Effector CD4-positive, alpha-beta T cell (primary cell): ENCODE measurements around the gene NFYA.

Source experiments
- DNase-seq: peaks from one replicate; pipeline ENCODE4 v3.0.0-alpha.2; 2020

The NFYA gene

DNA sequence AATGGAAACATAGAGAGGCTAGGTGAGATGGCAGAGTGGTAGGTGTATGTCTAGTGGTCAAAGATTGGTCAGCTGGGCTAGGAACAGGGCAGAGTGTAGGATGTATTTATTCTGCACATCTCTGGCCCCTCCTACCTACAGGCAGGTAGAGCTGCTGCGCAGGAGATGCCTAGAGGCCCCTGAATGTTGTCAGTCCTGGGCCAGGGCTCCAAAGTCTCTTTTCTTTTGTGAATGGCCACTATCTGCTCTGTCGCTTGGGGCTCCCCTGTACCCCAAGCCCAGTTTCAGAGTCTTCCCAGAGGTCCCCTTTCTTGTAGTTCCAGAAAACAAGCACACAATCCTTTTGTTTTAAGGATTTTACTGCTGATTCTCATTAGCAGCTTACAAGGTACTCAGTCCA, 25.5 kb upstream of the NFYA start:
- DNase-seq, result no peak

DNA sequence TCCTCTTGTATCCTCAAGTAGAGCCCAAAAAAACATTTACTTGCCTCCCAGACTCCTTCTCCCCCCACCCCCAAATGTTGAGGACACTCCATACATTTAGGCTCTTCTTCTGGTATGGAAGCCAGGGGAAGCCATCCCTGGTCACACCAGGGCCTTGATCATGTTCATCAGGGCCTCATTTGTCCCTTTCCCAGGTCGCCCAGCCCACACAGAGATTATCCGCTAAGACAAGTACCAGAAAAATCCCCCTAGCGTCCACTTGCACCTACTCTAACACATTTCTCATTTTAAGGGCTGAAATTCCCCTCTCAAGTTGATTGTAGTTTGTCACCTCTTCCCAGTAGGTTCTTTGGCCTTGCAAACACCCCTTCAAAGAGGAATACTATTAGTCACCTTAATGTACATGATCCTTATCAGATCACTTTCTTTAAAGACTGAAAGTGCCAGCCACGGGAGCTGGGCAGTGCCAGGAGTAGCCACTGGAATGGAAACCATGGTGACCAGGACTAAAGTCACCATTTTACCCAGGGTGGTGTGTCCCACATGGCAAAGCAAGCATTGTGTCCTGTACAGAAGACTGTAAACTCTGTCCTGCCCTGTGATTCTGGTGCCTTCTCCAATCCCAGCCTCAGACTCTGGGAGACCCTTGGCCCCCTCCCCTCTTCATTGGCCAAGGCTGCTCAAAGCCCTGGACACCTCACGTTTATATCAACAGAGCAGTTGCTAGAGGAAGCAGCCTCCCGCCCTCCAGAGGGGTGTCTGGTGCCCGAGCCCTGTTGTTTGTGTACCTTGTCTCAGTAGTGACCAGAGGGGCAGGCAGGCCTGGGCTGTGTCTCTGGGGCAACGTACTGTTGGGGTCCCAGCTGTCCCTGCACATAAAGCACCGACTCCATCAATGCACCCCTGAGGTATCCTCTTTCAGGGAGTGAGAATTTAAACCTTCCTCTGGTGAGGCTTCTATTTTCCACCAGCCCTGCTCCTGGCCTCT, 24.7 kb upstream of the NFYA start:
- DNase-seq, result no peak

DNA sequence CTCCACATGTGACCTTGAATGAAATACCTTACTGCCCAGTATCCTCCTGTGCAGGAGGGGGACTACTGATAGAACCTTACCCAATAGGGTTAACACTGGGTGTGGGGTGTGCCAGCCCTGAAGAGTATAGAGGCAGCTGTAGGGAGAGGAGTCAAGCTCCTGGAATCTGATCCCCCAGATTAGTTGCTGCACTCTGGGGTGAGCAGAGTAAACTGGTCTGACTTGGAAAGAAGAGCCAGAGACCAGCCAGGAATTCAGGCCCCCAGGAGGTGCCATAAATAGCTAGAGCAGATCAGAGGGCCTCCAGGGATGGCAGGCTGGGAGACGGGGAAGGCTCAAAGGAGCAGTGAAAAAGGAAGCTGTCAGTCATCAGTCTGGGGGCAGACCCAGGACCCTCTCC, 23.3 kb upstream of the NFYA start:
- DNase-seq, result no peak

DNA sequence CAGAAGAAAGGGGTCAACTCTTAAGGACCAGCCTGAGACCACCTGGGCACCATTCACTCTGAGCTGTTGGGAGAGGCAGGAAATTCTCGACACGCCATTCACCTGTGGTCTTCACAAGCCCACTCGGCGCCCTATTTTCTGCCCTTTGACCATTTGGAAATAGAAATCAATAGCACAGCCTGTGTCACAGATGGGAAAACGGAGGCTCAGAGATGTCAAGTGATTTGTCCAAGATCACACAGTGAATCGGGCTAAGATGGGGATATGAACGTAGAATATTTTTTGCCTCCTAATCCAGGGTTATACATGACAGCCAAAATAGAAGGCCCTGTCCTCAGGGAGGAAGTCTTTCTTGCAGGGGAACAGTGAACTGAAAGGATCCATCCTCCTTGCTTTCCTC, 22.8 kb upstream of the NFYA start:
- no peak for DNase-seq

DNA sequence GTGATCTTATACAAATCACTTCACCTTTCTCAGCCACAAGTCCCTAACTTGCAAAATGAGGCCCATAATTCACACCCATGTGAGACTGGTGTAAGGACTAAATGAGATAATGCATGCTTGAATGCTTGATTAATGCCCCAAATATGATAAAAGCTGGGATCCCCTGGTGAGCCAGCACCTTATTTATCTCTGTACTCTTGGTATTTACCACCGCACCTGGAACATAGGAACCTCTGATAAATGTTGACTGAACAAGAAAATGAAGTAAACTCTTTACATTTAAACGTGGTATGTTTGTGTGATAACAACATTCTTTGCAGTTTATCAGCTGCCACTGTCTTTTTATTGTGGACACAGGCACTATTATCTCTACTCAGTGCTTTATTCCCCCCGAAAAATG, 22.2 kb upstream of the NFYA start:
- DNase-seq, result no peak

DNA sequence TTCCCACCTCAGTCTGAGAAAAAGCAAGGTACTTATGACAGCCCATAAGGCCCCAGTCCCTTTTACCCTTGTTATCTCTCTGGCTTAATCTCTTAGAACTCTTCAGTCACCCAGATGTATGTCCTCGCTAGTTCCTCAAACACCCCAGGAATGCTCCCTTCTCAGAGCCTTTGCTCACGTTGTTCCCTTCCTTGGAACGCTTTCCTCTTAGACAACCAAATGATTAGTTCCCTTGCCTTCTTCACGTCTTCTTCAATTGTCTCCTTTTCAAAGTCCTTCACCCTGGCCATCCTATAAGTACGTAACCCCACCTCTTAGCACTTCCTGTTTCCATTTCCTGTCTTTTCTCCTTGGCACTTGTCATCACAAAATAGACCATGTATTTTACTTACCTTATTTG, 20.9 kb upstream of the NFYA start:
- DNase-seq, result no peak

DNA sequence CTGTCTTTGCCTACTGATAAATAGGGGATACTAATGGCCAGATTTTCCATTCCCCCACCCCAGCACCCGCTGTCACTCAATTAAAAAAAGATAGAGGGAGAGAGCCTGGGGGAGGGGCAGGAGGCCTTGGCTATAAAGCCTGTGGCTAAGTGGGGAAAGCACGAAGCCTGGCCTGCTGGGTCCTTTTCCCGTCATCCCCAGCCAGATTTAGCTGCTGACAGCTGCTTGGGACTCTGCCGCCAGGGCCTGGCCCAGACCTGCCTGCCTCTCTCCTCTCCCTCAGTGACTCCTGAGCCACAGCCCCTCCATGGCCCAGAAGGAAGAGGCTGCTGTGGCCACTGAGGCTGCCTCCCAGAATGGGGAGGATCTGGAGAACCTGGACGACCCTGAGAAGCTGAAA, 19.7 kb upstream of the NFYA start, which contains the start of gene APOBEC2:
APOBEC2 (plus strand) TSS at position 162 of the 400 bp plus-strand sequence; CDS start at position 308, 146 bp downstream.
- DNase-seq, result no peak

DNA sequence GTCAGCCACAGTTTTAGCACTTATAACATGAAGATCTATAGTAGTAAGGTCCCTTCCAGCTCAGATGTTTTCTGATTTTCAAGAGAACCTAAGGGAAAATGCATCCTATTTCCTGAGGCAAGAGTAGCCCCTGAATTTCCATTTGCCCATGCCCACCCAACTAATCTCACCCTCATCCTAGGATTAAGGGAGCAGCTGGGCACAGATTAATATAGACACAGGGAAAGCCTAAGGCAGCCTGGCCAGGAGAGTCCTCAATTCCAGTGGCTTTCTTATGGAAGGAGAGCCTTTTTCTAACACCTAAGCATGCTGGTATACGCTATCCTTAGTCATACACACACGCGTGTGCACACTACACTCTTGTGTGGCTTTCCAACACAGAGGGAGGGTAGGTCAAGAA, 18.3 kb upstream of the NFYA start:
- no peak for DNase-seq

DNA sequence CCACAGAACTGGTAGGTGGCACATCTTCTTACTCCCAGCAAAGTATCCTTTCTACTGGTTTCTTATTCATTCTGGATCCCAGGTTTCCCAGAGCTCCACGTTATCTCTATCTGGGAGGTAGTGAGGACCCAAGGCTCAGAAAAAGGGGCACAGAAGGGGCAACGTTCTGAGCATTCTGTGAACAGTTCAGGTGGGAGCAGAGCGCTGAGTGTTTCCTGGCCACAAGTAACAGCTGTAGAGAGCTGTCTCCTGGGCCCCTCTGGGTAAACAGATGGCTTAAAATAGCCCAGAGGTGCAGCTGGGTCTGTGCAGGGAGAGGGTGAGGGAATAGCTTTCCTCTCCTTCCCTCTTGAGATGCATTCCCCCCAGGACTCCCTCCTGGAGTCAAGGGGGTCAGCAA, 17.6 kb upstream of the NFYA start:
- no peak for DNase-seq

DNA sequence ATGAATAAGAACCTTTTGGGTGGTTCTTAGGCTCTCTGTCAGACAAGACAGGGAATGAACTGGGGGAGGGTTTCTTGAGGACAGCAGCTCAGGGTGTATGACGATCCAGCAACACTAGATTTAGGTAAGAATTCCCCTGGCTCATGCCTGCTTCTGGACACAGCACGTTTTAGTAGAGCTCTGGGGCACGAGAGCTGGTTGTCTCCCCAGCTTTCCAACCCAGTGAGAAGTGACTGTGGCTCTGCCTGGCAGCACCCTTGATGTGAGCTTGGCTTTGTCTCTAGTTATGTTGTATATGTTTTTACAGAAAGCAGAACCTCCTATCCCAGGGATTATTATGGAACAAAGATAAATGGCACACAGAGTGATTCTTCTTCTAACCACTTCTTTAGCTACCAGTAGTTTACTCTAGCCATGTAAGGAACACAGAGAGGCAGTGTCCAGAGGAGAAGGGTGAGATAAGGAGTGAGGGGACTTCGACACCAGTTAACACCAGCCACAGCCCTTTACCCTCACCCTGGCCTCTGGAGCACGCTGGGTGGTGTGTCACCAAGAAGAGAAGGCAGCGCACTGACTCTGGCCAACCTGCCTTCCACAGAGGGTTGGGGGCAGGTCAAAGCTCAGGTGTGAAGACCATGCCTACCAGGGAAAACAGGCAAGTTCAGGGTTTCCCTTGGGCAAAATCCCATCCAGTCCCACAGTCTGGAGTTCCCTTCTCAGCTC, 15.8 kb upstream of the NFYA start:
- DNase-seq, result no peak

DNA sequence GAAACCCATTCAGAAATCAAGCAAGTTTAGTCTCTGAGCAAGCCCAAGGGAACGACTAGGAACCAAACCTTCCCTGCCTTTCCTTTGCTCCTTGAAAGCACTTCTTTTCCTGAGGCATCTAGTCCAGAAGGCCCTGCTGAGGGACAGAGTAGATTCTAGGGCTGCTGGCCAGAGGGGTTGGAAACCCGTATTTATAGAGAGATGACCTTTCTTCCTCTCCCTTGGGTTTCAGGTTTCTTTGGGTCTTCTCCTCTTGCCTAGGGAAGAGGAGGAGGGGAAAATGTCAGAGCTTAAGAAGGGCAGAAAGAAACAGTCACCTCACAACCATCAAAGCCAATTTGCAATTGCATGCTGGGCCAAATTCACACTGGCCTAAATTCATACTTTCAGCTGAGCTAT, 14.0 kb upstream of the NFYA start:
- DNase-seq, result no peak

DNA sequence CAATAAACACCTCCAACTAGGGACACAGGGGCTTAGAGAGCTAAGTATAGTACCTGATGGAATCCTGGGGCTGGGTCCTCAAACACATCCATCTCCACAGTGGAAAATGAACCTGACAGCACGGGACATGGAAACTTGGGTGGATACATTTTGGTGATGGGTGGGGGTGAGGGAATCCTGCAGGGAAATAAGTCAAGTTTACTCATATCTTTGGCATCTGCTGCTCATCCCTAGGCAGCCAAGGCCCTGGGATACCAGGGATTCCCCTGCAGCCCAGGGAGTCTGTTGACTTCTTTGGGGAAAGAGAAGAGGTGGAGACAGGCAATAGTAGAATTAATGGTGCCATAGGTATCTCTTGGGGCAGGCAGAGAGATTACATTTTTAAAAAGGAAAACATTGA, 13.2 kb upstream of the NFYA start:
- no peak for DNase-seq

DNA sequence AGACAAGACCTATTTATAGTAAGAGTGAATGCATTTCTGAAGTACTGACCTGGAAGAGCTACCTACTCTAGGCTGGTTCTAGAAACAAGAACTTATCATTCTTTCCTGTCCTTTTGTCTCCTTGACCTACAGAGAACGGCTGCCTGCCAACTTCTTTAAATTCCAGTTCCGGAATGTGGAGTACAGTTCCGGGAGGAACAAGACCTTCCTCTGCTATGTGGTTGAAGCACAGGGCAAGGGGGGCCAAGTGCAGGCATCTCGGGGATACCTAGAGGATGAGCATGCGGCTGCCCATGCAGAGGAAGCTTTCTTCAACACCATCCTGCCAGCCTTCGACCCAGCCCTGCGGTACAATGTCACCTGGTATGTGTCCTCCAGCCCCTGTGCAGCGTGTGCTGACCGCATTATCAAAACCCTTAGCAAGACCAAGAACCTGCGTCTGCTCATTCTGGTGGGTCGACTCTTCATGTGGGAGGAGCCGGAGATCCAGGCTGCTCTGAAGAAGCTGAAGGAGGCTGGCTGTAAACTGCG, 11.5 kb upstream of the NFYA start:
- no peak for DNase-seq

DNA sequence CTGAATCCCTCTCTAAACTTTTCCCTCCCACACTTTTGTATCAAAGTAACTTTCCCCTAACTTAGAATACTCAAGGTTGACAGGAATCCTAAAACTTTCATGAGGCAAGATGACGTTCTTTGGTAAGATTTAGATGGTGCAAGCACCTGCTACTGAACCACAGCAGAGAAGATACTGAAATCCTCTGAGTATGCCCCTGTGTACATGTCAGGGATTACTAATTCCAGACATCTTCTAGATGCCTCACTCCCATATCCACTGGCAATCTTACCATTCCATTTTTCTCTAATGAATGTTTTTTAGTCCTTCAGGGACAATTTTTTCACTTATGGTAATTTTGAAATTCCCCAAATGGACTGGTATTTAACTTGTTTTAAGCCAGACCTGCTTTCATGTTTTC, 10.7 kb upstream of the NFYA start:
- DNase-seq, result no peak

DNA sequence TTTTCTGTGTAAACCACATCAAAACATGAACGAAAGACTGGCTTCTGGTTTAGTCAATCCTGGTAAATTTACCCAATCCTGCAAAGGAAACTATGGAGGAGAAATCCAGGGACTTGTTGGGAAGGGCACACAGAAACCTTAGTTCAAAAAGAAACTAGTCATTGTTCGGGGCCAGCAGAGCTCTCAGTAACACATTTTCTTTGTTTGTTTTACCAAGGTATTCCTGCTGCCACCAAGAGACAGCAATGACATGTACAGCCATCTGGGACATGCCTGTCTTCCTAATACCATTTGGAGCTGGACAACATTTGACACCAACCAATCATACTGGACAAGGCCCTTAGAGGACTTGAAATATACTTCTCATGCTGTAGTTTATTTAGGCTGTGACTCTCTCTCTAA, 8.9 kb upstream of the NFYA start:
- DNase-seq, result no peak

DNA sequence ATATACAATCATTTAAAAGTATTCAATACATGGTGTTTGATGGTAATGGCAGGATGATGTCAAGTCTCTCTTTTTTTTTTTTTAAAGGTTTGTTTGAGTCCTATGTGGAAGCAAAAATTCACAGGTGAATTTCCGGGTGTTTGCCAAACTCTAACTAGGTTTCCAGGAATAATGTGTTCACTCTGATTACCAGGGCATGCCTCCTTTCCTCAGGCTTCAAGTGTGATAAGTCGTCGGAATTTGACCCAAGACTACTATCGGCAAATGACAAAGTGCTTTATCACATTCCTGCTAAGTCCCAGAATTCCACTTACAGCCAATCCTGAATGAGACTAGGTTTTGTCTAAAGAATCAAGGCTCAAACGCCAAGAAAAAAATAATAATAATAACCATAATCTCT, 7.9 kb upstream of the NFYA start:
- DNase-seq, result no peak

DNA sequence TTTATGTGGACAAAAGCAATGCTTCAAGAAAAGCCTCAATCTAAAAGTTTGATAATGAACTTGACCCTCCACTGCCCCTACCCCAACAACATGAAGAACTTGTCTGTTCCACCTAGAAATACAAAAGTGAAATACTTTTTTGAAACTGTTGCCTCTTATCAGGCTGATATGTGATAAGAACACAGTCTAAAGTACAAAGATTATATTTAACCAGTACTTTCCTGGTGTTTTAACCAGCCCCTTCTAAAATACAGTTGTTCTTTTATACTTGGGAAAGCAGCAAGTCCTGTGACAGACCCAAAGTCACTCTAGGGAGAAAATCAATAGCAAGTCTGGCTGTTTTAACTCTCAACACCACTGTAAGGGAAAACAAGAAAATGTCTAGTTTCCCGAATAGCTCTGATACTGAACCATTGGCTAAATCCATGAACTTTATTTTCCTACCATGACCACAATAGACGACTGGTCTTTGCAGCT, 7.2 kb upstream of the NFYA start:
- DNase-seq, result no peak

DNA sequence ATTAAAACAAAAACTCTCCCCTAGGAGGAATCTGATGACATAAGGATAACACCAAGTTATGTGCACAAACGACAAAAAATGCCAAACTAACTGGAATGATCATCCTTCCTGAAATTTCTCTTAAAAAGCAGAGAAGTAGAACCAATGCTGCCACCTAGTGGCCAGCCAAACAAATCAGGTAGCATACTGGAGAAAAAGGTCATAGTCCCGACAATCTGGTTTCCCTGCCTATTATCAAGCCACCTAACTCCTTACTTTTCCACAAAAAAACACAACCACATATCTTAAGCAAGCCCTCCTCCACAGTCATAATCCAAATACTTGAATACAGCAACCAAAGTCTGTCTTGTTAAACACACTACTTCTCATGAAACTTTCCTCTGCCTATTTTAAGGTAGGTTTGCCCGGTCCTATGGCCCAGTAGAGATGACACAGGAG, 5.9 kb upstream of the NFYA start:
- DNase-seq, result peak; percentile 64

DNA sequence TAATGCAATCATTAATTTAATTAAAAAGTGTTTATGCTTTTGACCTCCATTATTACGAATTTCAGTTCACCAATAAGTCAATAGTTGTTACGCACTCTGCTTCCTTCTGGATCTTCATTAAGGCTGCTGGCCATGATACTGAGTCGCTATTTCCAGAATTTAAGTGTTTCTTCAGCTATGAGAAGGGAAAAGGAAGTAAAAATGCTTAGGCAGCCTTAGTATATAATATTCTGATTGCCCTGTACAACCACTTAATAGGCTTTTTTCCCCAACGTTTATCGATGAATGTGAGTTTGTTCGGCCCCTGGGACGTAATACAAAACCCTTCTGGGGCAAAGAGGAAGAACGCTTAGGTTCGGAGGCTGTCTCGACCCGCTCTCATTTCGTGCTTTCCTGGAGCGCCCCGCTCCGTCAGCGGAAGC, 1.3 kb upstream of the NFYA start:
- DNase-seq, result peak; percentile 66

DNA sequence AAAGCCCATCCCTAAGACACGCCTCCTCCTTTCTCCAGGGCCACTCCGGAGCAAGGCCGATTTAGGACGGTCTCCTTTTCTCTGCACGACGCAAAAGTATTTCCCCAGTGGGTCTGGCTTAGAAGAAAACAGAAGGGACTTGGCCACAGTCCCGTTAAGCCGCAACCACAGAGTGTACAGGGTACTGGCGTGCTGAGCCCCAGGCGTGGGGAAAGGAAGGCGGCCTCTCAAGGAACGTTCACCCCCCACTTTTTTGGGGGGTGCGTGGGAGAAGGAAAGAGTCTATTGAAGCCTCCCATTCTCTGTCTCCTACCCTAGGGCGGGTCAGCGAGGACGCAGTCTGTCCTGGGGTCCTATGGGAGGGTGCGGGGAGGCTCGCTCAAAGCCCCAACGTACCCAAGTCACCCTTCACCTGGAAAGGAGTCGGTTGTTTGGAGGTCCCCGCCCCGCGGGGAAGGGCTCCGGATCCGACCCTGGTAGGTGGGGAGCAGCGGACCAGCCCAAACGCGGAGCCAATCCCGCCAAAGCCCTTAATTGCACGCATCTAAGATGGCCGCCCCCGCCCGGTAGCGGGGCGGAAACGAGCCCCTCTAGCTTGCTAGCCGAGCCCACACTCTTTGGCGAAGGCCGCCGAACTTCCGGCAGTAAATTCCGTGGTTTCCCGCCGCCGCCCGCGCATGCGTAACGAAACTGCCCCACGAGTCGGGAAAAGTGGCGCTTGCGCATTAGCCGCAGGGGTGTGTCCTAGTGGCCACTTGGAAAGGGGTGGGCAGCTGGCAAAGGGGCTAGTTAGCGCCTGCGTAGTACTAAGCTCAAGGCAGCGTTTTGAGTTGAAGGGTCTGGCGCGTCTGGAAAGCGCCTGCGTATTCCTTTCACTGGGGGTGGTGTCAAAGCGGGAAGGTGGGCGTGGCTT, 595 bp upstream of the NFYA start, which contains the start of gene OARD1:
OARD1 (minus strand) TSS at position 434 of the 913 bp plus-strand sequence. CDS start 722 bp downstream, outside the sequence.
- peak; percentile 99 for DNase-seq

DNA sequence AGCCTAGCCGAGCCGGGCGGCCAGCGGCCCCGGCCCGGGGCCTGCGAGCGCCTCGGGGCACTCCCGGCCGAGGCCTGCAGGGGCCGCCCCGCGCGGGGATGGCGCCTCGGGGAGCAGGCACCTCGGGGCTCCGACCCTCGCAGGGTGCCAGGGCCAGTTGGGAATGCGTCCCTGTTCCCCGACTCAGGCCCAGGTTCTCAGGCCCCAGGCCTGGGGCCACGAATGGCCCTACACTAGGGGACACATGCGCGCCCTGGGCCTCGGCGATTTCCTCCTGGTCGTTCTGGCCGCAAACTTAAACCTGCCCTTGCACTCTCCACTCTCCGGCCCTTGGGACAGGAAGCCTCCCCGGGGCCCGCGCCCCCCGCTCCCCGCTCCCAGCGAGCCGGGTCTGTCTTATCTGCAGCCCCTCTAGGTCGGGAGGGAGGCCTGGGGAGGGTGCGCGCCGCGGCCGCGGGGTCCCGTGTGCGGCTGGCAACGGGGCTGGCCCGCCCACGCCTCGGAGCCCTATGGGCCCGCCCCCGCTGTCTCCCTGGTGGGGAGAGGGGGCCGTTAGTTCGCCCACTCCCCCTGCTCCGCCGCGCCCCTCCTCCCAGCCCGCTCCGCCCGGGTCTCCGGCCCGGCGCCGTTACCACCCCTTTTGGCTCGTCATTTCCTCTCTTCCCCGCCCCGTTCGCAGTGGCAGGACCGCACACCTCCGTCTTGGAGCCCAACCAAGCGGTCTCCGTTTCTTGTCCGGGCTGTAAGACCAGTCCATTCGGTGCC, 611 bp downstream of the NFYA start:
- peak; percentile 73 for DNase-seq
